ENCODE data around the gene SMCO1. TPM values are rescaled to one million over a fixed set of nuclear protein-coding genes. Genes with fewer than 3 reads are reported as not detected.
A peak's percentile ranks its signal among the peaks of the same experiment; 100 is the strongest.
"Not testable (repeated sequence)": the region's sequence is repeated elsewhere in the genome, so short reads cannot be mapped to it uniquely, and the experiment has no call there.

Gene SMCO1
- total RNA-seq, 1 experiment from 2014 or later: not detected

- no peak overlapping the region for H3K27ac Mint-ChIP-seq (ENCODE audit: low read depth, unreplicated experiment)
- no TSS peak for BruUV-seq (replicated peaks)
- H3K4me3 Mint-ChIP-seq (ENCODE audit: unreplicated experiment): no peak overlapping the region
These were observed 9.4 kb upstream of the SMCO1 start for GRCh38 chr3:196524527-196524926.

GRCh38 chr3:196523841-196524240, 8.7 kb upstream of the SMCO1 start:
- no TSS peak for BruUV-seq (replicated peaks)
- CTCF ChIA-PET: interaction anchor here (0.6 to 1.6 kb wide), 5 partner anchors 14 to 272 kb away, joined by 3 to 6 read pairs (median 3); no protein-coding TSS in a partner anchor
- Mint-ChIP-seq H3K27me3 (ENCODE audit: insufficient read depth, unreplicated experiment) (no peaks in the 10 kb centered on the region), H3K27ac (ENCODE audit: low read depth, unreplicated experiment) (no peak overlapping the region), H3K9me3 (ENCODE audit: unreplicated experiment) (peaks cover 8% of the 10 kb centered on the region), H3K36me3 (ENCODE audit: insufficient read depth, unreplicated experiment) (no peaks in the 10 kb centered on the region), H3K4me1 (ENCODE audit: insufficient read depth, unreplicated experiment) (peaks cover 12% of the 10 kb centered on the region), H3K4me3 (ENCODE audit: unreplicated experiment) (no peak overlapping the region)
- no peak for TF ChIP-seq CTCF (IDR thresholded peaks at IDR 0.05; ENCODE audit: unreplicated experiment)
- no peak for DNase-seq (ENCODE audit: unreplicated experiment)
- intact Hi-C loops (cut with micrococcal nuclease): no loop called here
- POLR2A ChIA-PET: interaction anchor here (0.7 to 0.9 kb wide), 2 partner anchors 45 to 630 kb away, joined by 3 to 4 read pairs; partner anchors contain the start of genes FBXO45 and WDR53

More at GRCh38 chr3:196524527-196524926, 9.4 kb upstream of the SMCO1 start:
- Mint-ChIP-seq H3K36me3 (ENCODE audit: insufficient read depth, unreplicated experiment) (no peaks in the 10 kb centered on the region), H3K4me1 (ENCODE audit: insufficient read depth, unreplicated experiment) (peaks cover 12% of the 10 kb centered on the region), H3K9me3 (ENCODE audit: unreplicated experiment) (peaks cover 8% of the 10 kb centered on the region), H3K27me3 (ENCODE audit: insufficient read depth, unreplicated experiment) (no peaks in the 10 kb centered on the region)
- intact Hi-C loops (cut with micrococcal nuclease): no loop called here
- POLR2A ChIA-PET: interaction anchor here (0.9 kb wide), 1 partner anchor 44 kb away, joined by 4 read pairs; the partner anchor contains the start of genes FBXO45 and WDR53
- no peak for TF ChIP-seq CTCF (IDR thresholded peaks at IDR 0.05; ENCODE audit: unreplicated experiment)
- CTCF ChIA-PET: interaction anchor here (0.6 to 1.6 kb wide), 5 partner anchors 15 to 524 kb away, joined by 3 to 5 read pairs (median 3); no protein-coding TSS in a partner anchor
- DNase-seq (ENCODE audit: unreplicated experiment): peak; percentile 25

GRCh38 chr3:196521291-196521690, 6.1 kb upstream of the SMCO1 start:
- H3K27ac Mint-ChIP-seq (ENCODE audit: low read depth, unreplicated experiment); H3K4me3 Mint-ChIP-seq (ENCODE audit: unreplicated experiment); H3K4me1 Mint-ChIP-seq (ENCODE audit: insufficient read depth, unreplicated experiment); H3K27me3 Mint-ChIP-seq (ENCODE audit: insufficient read depth, unreplicated experiment); DNase-seq (ENCODE audit: unreplicated experiment); intact Hi-C loops (cut with micrococcal nuclease); H3K9me3 Mint-ChIP-seq (ENCODE audit: unreplicated experiment); BruUV-seq (replicated peaks); H3K36me3 Mint-ChIP-seq (ENCODE audit: insufficient read depth, unreplicated experiment): not testable (repeated sequence)
- ChIA-PET CTCF (interaction anchor here (0.7 to 1.7 kb wide), 4 partner anchors 12 to 398 kb away, joined by 3 to 5 read pairs (median 4); no protein-coding TSS in a partner anchor), POLR2A (interaction anchor here (1.5 kb wide), 1 partner anchor 204 kb away, joined by 3 read pairs; no protein-coding TSS in a partner anchor)

- Mint-ChIP-seq H3K27me3 (ENCODE audit: insufficient read depth, unreplicated experiment) (no peaks in the 10 kb centered on the region), H3K9me3 (ENCODE audit: unreplicated experiment) (peaks cover 8% of the 10 kb centered on the region), H3K4me3 (ENCODE audit: unreplicated experiment) (no peak overlapping the region), H3K36me3 (ENCODE audit: insufficient read depth, unreplicated experiment) (no peaks in the 10 kb centered on the region), H3K27ac (ENCODE audit: low read depth, unreplicated experiment) (no peak overlapping the region), H3K4me1 (ENCODE audit: insufficient read depth, unreplicated experiment) (no peaks in the 10 kb centered on the region)
- TF ChIP-seq CTCF (IDR thresholded peaks at IDR 0.05; ENCODE audit: unreplicated experiment): no peak
- ChIA-PET CTCF (interaction anchor here (0.6 to 3.7 kb wide), 11 partner anchors 11 to 271 kb away, joined by 3 to 19 read pairs (median 3); no protein-coding TSS in a partner anchor), POLR2A (interaction anchor here (1.3 kb wide), 1 partner anchor 447 kb away, joined by 3 read pairs; no protein-coding TSS in a partner anchor)
- intact Hi-C loops (cut with micrococcal nuclease): loop anchor here (1.0 to 5.0 kb wide), 4 partner anchors 266 to 662 kb away; no protein-coding TSS in a partner anchor
- no TSS peak for BruUV-seq (replicated peaks)
- peak; percentile 36 for DNase-seq (ENCODE audit: unreplicated experiment)
These were observed 4.6 kb upstream of the SMCO1 start for GRCh38 chr3:196519718-196520082.

Data from MCF 10A (cell line).